Trophoblast cell (in vitro differentiated cells and primary cell): ENCODE measurements around the gene CCDC187.

Experiments
- DNase-seq, 2 donors: peaks; one replicate each; pipeline ENCODE4 v3.0.0-alpha.2; 2016
- H2AFZ ChIP-seq: 2 replicates; pipeline ENCODE4 v1.6.1; 2013; ENCODE audit warnings: low read length, moderate library complexity, mild to moderate bottlenecking; ENCODE audit not compliant: insufficient read depth, poor library complexity
- H2AK5ac ChIP-seq: 2 replicates; pipeline ENCODE4 v1.6.1; 2013; ENCODE audit warnings: mild to moderate bottlenecking, low read length
- H2BK120ac ChIP-seq: 2 replicates; pipeline ENCODE4 v1.6.1; 2013; ENCODE audit warnings: low read length, mild to moderate bottlenecking, moderate library complexity; ENCODE audit not compliant: insufficient read depth, poor library complexity
- H2BK12ac ChIP-seq: 2 replicates; pipeline ENCODE4 v1.6.1; 2013; ENCODE audit warnings: mild to moderate bottlenecking, low read length, moderate library complexity
- H2BK5ac ChIP-seq: 2 replicates; pipeline ENCODE4 v1.6.1; 2013; ENCODE audit warnings: low read length, low read depth, moderate library complexity, mild to moderate bottlenecking; ENCODE audit not compliant: poor library complexity
- H3K14ac ChIP-seq: 2 replicates; pipeline ENCODE4 v1.6.1; 2013; ENCODE audit warnings: mild to moderate bottlenecking, low read length
- H3K18ac ChIP-seq: 2 replicates; pipeline ENCODE4 v1.6.1; 2013; ENCODE audit warnings: mild to moderate bottlenecking, low read length
- H3K23ac ChIP-seq: 2 replicates; pipeline ENCODE4 v1.6.1; 2013; ENCODE audit warnings: low read length
- H3K27ac ChIP-seq: 2 replicates; pipeline ENCODE4 v1.5.1; 2013; ENCODE audit warnings: low read depth, mild to moderate bottlenecking, inconsistent platforms, low read length, moderate library complexity
- H3K27me3 ChIP-seq: 2 replicates; pipeline ENCODE4 v1.6.1; 2013; ENCODE audit warnings: inconsistent platforms, mild to moderate bottlenecking, low read length, moderate library complexity; ENCODE audit not compliant: insufficient read depth
- H3K36me3 ChIP-seq, 2 experiments: 1 replicate in 1 of 2; 2 replicates in 1 of 2; pipeline ENCODE4 v1.6.1; 2013; ENCODE audit warnings: low read length in 2 of 2, mild to moderate bottlenecking in 2 of 2, moderate library complexity in 1 of 2; ENCODE audit not compliant: insufficient read depth in 2 of 2, control insufficient read depth in 1 of 2
- H3K4ac ChIP-seq: 2 replicates; pipeline ENCODE4 v1.6.1; 2013; ENCODE audit warnings: low read depth, mild to moderate bottlenecking, low read length, moderate library complexity
- H3K4me1 ChIP-seq, 2 experiments: 1 replicate in 1 of 2; 2 replicates in 1 of 2; pipeline ENCODE4 v1.6.1; 2013; ENCODE audit warnings: low read length in 2 of 2, mild to moderate bottlenecking in 2 of 2, moderate library complexity in 1 of 2; ENCODE audit not compliant: insufficient read depth in 2 of 2, control insufficient read depth in 1 of 2
- H3K4me2 ChIP-seq: 2 replicates; pipeline ENCODE4 v1.6.1; 2013; ENCODE audit warnings: inconsistent platforms, mild to moderate bottlenecking, low read length, moderate library complexity
- H3K4me3 ChIP-seq: 2 replicates; pipeline ENCODE4 v1.5.1; 2013; ENCODE audit warnings: mild to moderate bottlenecking, low read depth, low read length, inconsistent platforms
- H3K79me1 ChIP-seq: one replicate; pipeline ENCODE4 v1.6.1; 2013; ENCODE audit warnings: low read length
- H3K79me2 ChIP-seq: 2 replicates; pipeline ENCODE4 v1.6.1; 2013; ENCODE audit warnings: low read length, mild to moderate bottlenecking; ENCODE audit not compliant: control insufficient read depth, insufficient read depth, poor library complexity
- H3K9ac ChIP-seq: 2 replicates; pipeline ENCODE4 v1.6.1; 2013; ENCODE audit warnings: mild to moderate bottlenecking, low read length
- H3K9me3 ChIP-seq: 2 replicates; pipeline ENCODE4 v1.6.1; 2013; ENCODE audit warnings: low read depth, mild to moderate bottlenecking, control low read depth, inconsistent platforms, low read length; ENCODE audit not compliant: insufficient read depth
- H4K12ac ChIP-seq: 2 replicates; pipeline ENCODE4 v1.6.1; 2013; ENCODE audit warnings: low read depth, mild to moderate bottlenecking, low read length, moderate library complexity
- H4K8ac ChIP-seq: 2 replicates; pipeline ENCODE4 v1.6.1; 2013; ENCODE audit warnings: low read depth, mild to moderate bottlenecking, low read length, moderate library complexity
- H4K91ac ChIP-seq: one replicate; pipeline ENCODE4 v1.6.1; 2013; ENCODE audit warnings: low read depth, mild to moderate bottlenecking, low read length, moderate library complexity
- WGBS: extraction: QIAGEN DNeasy Blood & Tissue Kit; methylation state at CpG from one replicate; pipeline ENCODE4 v1.1.7; 2013; ENCODE audit warnings: missing lambda C conversion rate; ENCODE audit not compliant: insufficient read length, insufficient coverage; ENCODE audit errors: extremely low coverage; 5-methylcytosine and 5-hydroxymethylcytosine counted together

The CCDC187 gene

GRCh38 chr9:136309101-136309801, 5.4 kb upstream of the CCDC187 start:
- no peak overlapping the region for H3K14ac ChIP-seq
- H4K91ac ChIP-seq: no peak overlapping the region
- no peaks in the 10 kb centered on the region for H3K79me2 ChIP-seq
- no peak for DNase-seq
- no peak overlapping the region for H2AFZ ChIP-seq
- no peaks in the 10 kb centered on the region for H3K36me3 ChIP-seq
- no peak overlapping the region for H2BK12ac ChIP-seq
- no peak overlapping the region for H3K4me2 ChIP-seq
- no peak overlapping the region for H2BK5ac ChIP-seq
- no peak overlapping the region for H3K4ac ChIP-seq
- peaks cover 9% of the 10 kb centered on the region for H3K9me3 ChIP-seq
- H3K9ac ChIP-seq: no peak overlapping the region
- no peak overlapping the region for H2AK5ac ChIP-seq
- no CpG with 5 or more reads among the region's 22 CpGs for WGBS
- no peaks in the 10 kb centered on the region for H3K4me1 ChIP-seq
- H3K4me3 ChIP-seq: no peak overlapping the region
- no peak overlapping the region for H3K27ac ChIP-seq
- H4K8ac ChIP-seq: no peak overlapping the region
- H3K23ac ChIP-seq: peak overlapping the region; percentile 8
- no peaks in the 10 kb centered on the region for H3K79me1 ChIP-seq
- no peak overlapping the region for H3K18ac ChIP-seq
- H4K12ac ChIP-seq: no peak overlapping the region
- no peaks in the 10 kb centered on the region for H3K27me3 ChIP-seq
- H2BK120ac ChIP-seq: no peak overlapping the region

- H2BK120ac ChIP-seq: no peak overlapping the region
- H2AFZ ChIP-seq: no peak overlapping the region
- H3K4me3 ChIP-seq: peak overlapping the region; percentile 27
- no peak overlapping the region for H3K4ac ChIP-seq
- peak overlapping the region; percentile 64 for H3K23ac ChIP-seq
- no peaks in the 10 kb centered on the region for H3K27me3 ChIP-seq
- H3K36me3 ChIP-seq: no peaks in the 10 kb centered on the region
- no peaks in the 10 kb centered on the region for H3K4me1 ChIP-seq
- H3K79me2 ChIP-seq: no peaks in the 10 kb centered on the region
- DNase-seq: no peak
- H3K9ac ChIP-seq: no peak overlapping the region
- H2BK5ac ChIP-seq: no peak overlapping the region
- H3K4me2 ChIP-seq: no peak overlapping the region
- H3K14ac ChIP-seq: no peak overlapping the region
- H3K18ac ChIP-seq: no peak overlapping the region
- H3K9me3 ChIP-seq: peaks cover 9% of the 10 kb centered on the region
- H4K91ac ChIP-seq: no peak overlapping the region
- no peak overlapping the region for H4K12ac ChIP-seq
- H2BK12ac ChIP-seq: no peak overlapping the region
- no peaks in the 10 kb centered on the region for H3K79me1 ChIP-seq
- H4K8ac ChIP-seq: no peak overlapping the region
- no peak overlapping the region for H2AK5ac ChIP-seq
- H3K27ac ChIP-seq: no peak overlapping the region
These were observed 4.8 kb upstream of the CCDC187 start for GRCh38 chr9:136308702-136309053.

- 100% methylated on average over 1 of the region's 4 CpGs for WGBS
- Histone ChIP-seq H3K27ac (no peak overlapping the region), H2BK120ac (no peak overlapping the region)
These were observed 4.3 kb upstream of the CCDC187 start for GRCh38 chr9:136308006-136308701.

GRCh38 chr9:136307215-136307750, 3.4 kb upstream of the CCDC187 start:
- Histone ChIP-seq H4K8ac (no peak overlapping the region), H3K27ac (no peak overlapping the region), H3K18ac (no peak overlapping the region), H3K36me3 (no peaks in the 10 kb centered on the region), H3K4ac (no peak overlapping the region), H2AK5ac (no peak overlapping the region), H4K91ac (no peak overlapping the region), H2BK12ac (no peak overlapping the region), H3K14ac (no peak overlapping the region), H3K4me1 (no peaks in the 10 kb centered on the region), H3K4me3 (peak overlapping the region; percentile 3), H3K79me1 (no peaks in the 10 kb centered on the region), H3K9ac (no peak overlapping the region), H3K9me3 (peaks cover 9% of the 10 kb centered on the region), H2AFZ (no peak overlapping the region), H4K12ac (no peak overlapping the region), H3K27me3 (no peaks in the 10 kb centered on the region), H3K4me2 (no peak overlapping the region), H2BK120ac (no peak overlapping the region), H3K79me2 (no peaks in the 10 kb centered on the region), H3K23ac (peak overlapping the region; percentile 0), H2BK5ac (no peak overlapping the region)
- no peak for DNase-seq
- no CpG with 5 or more reads among the region's 4 CpGs for WGBS

More at GRCh38 chr9:136308006-136308701, 4.3 kb upstream of the CCDC187 start:
- Histone ChIP-seq H3K79me1 (no peaks in the 10 kb centered on the region), H2AK5ac (no peak overlapping the region), H3K4me2 (no peak overlapping the region), H3K4ac (no peak overlapping the region), H2BK5ac (no peak overlapping the region), H3K4me1 (no peaks in the 10 kb centered on the region), H3K9me3 (peaks cover 9% of the 10 kb centered on the region), H3K36me3 (no peaks in the 10 kb centered on the region), H3K14ac (no peak overlapping the region), H3K27me3 (no peaks in the 10 kb centered on the region), H3K23ac (peak overlapping the region; percentile 64), H3K18ac (no peak overlapping the region), H2AFZ (no peak overlapping the region), H4K91ac (no peak overlapping the region), H2BK12ac (no peak overlapping the region), H3K79me2 (no peaks in the 10 kb centered on the region), H3K9ac (no peak overlapping the region), H4K8ac (no peak overlapping the region), H4K12ac (no peak overlapping the region), H3K4me3 (peak overlapping the region; percentile 27)
- DNase-seq: no peak
